Caki2 (cell line): ENCODE results near the gene WSCD2. TPM values are rescaled to one million over a fixed set of nuclear protein-coding genes. Genes with fewer than 3 reads are reported as not detected.
A peak's percentile ranks its signal among the peaks of the same experiment; 100 is the strongest.

Source experiments
- DNase-seq: peaks from one replicate; pipeline ENCODE4 v3.0.0-alpha.2; 2015; ENCODE audit warnings: low read depth
- in situ Hi-C: cut with HindIII; loops from 2 replicates; pipeline ENCODE4 v1.10.0; 2016; ENCODE audit warnings: low sequenced_read_pairs, low pct_unique_long_range_greater_than_20kb, mixed read lengths
- total RNA-seq: library from RNA; depleted of rRNA; stranded (reverse); fragments of >200 nt; shearing (Covaris generic); gene quantifications from 2 replicates; pipeline ENCODE4 v1.2.3, GENCODE V29; 2014; ENCODE audit warnings: low replicate concordance

The WSCD2 gene
- total RNA-seq, 1 experiment from 2014 or later: not detected

GRCh38 chr12:108176292-108176691, 47.2 kb downstream of the WSCD2 start:
- in situ Hi-C loops: no loop called here
- no peak for DNase-seq

GRCh38 chr12:108177131-108177530, 48.0 kb downstream of the WSCD2 start:
- in situ Hi-C loops: no loop called here

DNA sequence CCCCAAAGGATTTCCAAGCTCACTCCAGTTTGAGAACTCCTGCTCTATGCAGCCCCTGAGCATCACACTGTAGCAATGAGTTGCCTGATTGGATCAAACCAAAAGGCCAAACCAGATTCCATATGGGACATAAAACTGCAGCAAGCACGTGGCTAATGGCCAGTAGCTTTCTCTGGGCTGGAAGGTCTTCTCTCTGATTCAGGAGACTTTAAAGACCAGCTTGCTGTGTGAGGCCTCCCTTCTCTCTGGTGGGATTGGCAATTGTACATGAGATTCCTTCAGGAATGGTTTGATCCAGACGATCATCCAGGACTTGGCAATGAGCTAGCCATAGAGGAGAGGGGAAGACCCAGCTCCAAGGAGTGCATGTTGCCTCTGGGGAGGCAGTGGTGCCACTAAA, 50.2 kb downstream of the WSCD2 start:
- in situ Hi-C loops: no loop called here
- no peak for DNase-seq

More at GRCh38 chr12:108177131-108177530, 48.0 kb downstream of the WSCD2 start:
- no peak for DNase-seq

DNA sequence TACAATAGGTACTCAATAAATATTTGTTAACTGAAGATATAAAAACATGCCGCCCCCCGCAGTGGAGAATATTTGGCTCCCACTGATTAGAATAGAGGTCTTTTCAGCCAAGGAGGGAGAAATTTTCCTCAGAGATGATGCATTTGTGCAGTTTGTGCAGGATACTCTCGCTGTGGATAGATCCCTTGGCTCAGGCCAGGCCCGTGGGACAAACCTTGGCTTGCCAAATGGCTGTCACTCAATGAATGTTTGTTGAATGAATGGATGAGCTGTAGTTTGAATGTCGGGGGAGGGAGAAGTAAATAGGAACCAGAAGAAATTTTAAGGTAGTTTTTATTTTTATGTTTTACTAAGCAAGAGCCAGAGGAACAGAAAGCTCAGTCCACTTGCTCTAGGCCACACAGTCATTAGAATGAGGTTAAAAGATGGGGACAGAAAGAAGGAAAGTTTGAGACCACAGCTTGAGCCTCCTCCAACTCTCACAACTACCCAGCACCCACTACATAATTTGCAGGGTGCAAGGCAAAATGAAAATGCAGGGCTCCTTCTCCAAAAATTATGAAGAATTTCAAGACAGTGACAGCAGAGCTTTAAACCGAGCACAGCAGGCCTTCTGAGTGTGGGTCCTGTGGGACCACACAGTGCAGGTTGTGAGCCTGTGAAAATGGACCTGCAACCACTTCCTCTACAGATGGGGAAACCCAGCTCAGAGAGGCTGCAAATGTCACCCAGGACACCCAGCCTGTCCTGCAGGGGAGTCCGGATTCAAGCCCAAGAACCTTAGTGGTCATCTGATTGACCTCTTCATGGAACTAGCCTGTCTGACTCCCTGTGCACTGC, 51.4 kb downstream of the WSCD2 start:
- in situ Hi-C loops: no loop called here
- DNase-seq: no peak

GRCh38 chr12:108181095-108181454, 52.0 kb downstream of the WSCD2 start:
- DNase-seq: no peak
- in situ Hi-C loops: no loop called here

DNA sequence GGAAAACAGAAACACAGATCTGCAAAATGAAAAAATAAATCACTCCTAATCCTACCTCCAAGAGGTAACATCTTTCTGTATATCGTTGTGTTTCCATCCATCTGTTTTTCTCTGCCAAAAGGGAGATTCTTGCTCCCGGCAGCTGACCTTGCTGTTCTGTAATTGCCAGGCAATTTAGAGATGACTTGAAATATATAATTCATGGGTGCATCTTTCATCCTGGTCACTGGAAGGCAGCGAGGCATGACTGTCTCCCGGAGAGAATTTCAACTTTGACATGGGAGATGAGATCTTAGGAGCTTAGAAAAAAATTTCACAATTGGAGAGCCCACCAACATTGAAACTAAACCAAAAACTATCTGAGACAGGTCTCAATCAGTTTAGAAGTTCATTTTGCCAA, 53.0 kb downstream of the WSCD2 start:
- in situ Hi-C loops: no loop called here

DNA sequence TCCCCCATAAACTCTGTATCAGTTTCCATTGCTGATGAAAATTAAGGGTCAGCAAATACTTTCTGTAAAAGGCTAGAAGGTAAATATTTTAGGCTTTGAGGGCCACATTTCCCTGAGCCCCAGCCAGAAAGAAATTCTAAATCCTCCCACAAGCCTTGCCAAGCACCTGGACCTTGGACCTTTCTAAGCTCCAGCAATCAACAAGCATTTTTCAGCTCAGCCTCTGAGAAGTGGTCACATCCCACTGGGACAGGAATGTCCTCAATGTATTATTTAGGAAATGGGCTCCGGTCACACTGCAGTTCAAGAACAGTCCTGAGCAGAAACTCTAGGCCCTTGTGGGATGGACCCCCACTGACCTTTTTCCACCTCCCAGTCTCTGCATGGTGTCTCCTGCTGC, 55.9 kb downstream of the WSCD2 start:
- in situ Hi-C loops: no loop called here
- no peak for DNase-seq

More for the DNA sequence above, 53.0 kb downstream of the WSCD2 start:
- DNase-seq: no peak

DNA sequence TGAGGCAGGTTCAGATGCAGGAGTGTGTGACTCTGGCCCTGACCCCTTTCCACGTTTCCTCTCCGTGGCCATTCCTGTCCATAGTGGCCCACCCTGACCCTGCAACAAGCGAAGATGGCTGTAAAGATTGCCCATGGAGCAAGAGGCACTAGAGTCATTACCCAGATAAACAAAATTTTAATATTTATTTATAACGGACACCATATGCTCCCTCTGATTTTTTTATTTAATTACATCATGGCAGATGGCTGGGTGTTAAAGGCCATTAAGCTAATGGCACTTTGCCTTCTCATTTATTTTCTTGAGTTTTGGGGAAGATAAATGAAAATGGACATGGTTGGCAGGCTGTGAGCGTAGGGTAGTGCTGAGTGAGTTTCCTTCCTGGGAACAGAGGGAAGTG, 58.7 kb downstream of the WSCD2 start:
- DNase-seq: no peak
- in situ Hi-C loops: no loop called here

- in situ Hi-C loops: no loop called here
Measured at GRCh38 chr12:108190529-108190928, 61.4 kb downstream of the WSCD2 start.

DNA sequence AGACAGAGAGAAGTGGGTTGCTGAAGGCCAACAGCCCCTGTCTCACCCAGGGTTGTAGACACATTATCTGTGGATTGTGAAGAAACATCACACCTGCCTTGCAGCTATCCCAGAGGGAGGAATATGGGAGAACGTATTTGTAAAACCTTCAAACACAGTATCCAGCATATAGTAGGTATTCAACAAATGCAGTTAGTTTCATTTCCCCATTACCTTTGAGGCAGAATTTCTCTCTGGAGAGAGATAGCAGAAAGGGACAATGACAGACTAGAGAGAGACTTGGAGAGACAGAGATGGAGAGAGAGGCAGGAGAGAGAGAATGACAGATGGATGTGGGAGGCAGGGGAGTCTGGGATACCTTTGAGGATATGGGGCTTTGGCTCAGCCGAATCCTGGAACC, 62.0 kb downstream of the WSCD2 start:
- in situ Hi-C loops: no loop called here

More at GRCh38 chr12:108190529-108190928, 61.4 kb downstream of the WSCD2 start:
- no peak for DNase-seq

GRCh38 chr12:108191938-108192337, 62.9 kb downstream of the WSCD2 start:
- in situ Hi-C loops: no loop called here
- no peak for DNase-seq

More for the DNA sequence above, 62.0 kb downstream of the WSCD2 start:
- no peak for DNase-seq

GRCh38 chr12:108193493-108193892, 64.4 kb downstream of the WSCD2 start:
- in situ Hi-C loops: no loop called here
- no peak for DNase-seq

- peak; percentile 29 for DNase-seq
- in situ Hi-C loops: no loop called here
Measured at GRCh38 chr12:108193917-108194316, 64.8 kb downstream of the WSCD2 start.

GRCh38 chr12:108194585-108194984, 65.5 kb downstream of the WSCD2 start:
- no peak for DNase-seq
- in situ Hi-C loops: no loop called here

GRCh38 chr12:108196319-108196718, 67.2 kb downstream of the WSCD2 start:
- in situ Hi-C loops: no loop called here
- DNase-seq: no peak

DNA sequence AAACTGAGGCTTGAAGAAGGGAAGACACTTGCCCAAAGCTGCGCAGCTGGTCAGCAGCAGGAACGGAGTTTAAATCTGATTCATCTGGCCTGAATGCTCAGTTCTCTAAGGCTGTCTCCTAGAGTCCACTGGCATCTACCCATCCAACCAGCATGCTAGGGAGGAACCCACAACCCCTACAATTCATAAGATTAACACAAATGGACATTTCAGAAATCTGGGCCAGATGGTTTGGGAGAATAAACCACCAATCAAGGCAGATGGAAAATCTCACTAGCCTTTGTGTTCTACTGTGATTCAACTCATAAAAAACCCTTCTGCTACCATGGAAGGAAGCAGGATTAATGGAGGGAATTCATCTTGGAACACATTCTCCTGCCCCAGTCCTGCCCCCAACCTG, 67.8 kb downstream of the WSCD2 start:
- in situ Hi-C loops: no loop called here
- no peak for DNase-seq

DNA sequence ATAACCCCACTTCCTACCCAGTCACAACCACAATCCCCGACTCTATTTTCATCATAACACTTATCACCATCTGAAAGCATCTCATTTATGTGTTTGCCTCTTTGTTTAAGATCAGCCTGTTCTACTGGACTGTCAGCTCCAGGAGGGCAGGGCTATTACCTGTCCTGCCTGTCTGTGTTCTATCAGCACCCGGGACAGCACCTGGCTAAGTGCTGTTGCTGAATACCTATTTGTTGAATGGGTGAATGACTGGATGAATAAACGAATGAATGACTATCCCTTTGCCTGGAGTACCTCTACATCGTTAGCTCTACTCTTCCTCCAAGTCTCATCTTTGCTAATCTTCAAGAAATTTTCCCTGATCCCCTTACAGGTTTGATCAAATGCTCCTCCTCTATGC, 69.0 kb downstream of the WSCD2 start:
- in situ Hi-C loops: no loop called here
- DNase-seq: no peak

DNA sequence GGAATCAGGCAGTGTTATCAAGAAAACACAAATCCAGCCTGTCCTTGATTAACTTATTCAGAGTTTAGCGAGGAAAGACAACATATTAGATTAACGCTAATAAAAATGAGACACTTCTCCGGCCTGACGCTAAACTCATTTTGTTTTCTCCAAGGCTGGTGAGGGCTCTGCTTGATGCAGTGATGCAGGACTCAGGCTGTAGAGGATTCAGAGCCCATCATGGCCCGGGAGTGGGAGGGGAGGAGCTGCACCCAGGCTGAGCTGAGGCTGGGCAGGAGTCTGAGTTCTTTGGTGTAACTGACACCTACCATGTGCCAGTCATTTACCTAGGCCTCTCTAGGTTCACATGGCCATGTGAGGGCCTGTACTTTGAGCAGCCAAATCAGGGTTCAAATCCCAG, 70.0 kb downstream of the WSCD2 start:
- in situ Hi-C loops: no loop called here
- no peak for DNase-seq

GRCh38 chr12:108201808-108202207, 72.7 kb downstream of the WSCD2 start:
- no peak for DNase-seq
- in situ Hi-C loops: no loop called here
